COLO668 (cell line): ENCODE results near the gene SMAGP.
"Not testable (repeated sequence)": the region's sequence is repeated elsewhere in the genome, so short reads cannot be mapped to it uniquely, and the experiment has no call there.

Source experiments
- DNase-seq: peaks from one replicate; lab custom pipeline; 2025; ENCODE audit not compliant: unreplicated experiment; lab: John Stamatoyannopoulos, UW

The SMAGP gene

GRCh38 chr12:51227112-51227511 lies 43.1 kb downstream of the SMAGP start:
- DNase-seq: not testable (repeated sequence)

GRCh38 chr12:51225771-51226170 lies 44.4 kb downstream of the SMAGP start:
- no peak for DNase-seq

- DNase-seq: no peak
Measured at GRCh38 chr12:51225234-51225633, 45.0 kb downstream of the SMAGP start.

- DNase-seq: no peak
Measured at GRCh38 chr12:51224625-51225024, 45.6 kb downstream of the SMAGP start.

GRCh38 chr12:51222461-51222860 lies 47.8 kb downstream of the SMAGP start:
- no peak for DNase-seq

- DNase-seq: not testable (repeated sequence)
Measured at GRCh38 chr12:51219857-51220256, 50.4 kb downstream of the SMAGP start.

- DNase-seq: no peak
Measured at GRCh38 chr12:51219322-51219721, 50.9 kb downstream of the SMAGP start.

- peak; percentile 4 for DNase-seq
Measured at GRCh38 chr12:51218607-51219161, 51.5 kb downstream of the SMAGP start.

- DNase-seq: peak; percentile 63
Measured at GRCh38 chr12:51217968-51218606, 52.1 kb downstream of the SMAGP start, which contains the start of gene POU6F1. POU6F1 (minus strand) TSS chr12:51218062; CDS start chr12:51206836, 11,226 bp downstream.

- DNase-seq: peak; percentile 25
Measured at GRCh38 chr12:51217133-51217967, 52.9 kb downstream of the SMAGP start.

GRCh38 chr12:51216642-51217041 lies 53.6 kb downstream of the SMAGP start:
- no peak for DNase-seq

GRCh38 chr12:51214895-51215294 lies 55.3 kb downstream of the SMAGP start:
- DNase-seq: no peak

- DNase-seq: no peak
Measured at GRCh38 chr12:51210690-51211395, 59.4 kb downstream of the SMAGP start.

GRCh38 chr12:51209259-51209658 lies 61.0 kb downstream of the SMAGP start:
- no peak for DNase-seq

GRCh38 chr12:51208016-51208660 lies 62.1 kb downstream of the SMAGP start:
- DNase-seq: no peak

GRCh38 chr12:51205350-51205749 lies 64.9 kb downstream of the SMAGP start:
- no peak for DNase-seq

GRCh38 chr12:51202718-51203117 lies 67.5 kb downstream of the SMAGP start:
- DNase-seq: no peak

- no peak for DNase-seq
Measured at GRCh38 chr12:51200806-51201205, 69.4 kb downstream of the SMAGP start.

GRCh38 chr12:51200156-51200555 lies 70.1 kb downstream of the SMAGP start:
- no peak for DNase-seq

- DNase-seq: no peak
Measured at GRCh38 chr12:51199366-51199945, 70.8 kb downstream of the SMAGP start.
